ENCODE results near the gene ZNF385C. TPM values are rescaled to one million over a fixed set of nuclear protein-coding genes. Genes with fewer than 3 reads are reported as not detected.
A peak's percentile ranks its signal among the peaks of the same experiment; 100 is the strongest.

The ZNF385C gene
- total and polyA plus RNA-seq, 3 donors from 2014 or later: 17.9 to 26.6 (median 21.4) TPM

DNA sequence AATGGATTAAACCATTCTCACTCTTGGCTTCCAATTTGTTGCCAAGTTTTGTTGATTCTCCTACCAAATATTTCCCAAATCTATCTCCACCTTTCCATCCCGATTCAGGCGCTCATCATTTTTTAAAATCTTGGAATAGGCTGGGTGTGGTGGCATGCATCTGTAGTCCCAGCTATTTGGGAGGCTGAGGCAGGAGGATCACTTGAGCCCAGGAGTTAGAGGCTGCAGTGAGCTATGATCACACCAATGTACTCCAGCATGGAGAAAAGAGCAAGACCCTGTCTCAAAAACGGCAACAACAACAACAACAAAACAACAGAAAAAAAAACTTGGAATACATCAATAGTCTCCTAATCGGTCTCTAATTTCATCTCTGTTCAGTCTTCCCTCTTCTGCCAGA is 79.3 kb downstream of the ZNF385C start:
- no peak for DNase-seq
- H3K27ac ChIP-seq: no peak overlapping the region
- no peaks in the 10 kb centered on the region for H3K36me3 ChIP-seq (ENCODE audit: low read depth, missing control alignments)
- intact Hi-C loops (cut with DNase I; ENCODE audit: low total_unique reads): no loop called here
- no peak for TF ChIP-seq POLR2A (IDR thresholded peaks at IDR 0.05)
- TF ChIP-seq, protein P1, sequence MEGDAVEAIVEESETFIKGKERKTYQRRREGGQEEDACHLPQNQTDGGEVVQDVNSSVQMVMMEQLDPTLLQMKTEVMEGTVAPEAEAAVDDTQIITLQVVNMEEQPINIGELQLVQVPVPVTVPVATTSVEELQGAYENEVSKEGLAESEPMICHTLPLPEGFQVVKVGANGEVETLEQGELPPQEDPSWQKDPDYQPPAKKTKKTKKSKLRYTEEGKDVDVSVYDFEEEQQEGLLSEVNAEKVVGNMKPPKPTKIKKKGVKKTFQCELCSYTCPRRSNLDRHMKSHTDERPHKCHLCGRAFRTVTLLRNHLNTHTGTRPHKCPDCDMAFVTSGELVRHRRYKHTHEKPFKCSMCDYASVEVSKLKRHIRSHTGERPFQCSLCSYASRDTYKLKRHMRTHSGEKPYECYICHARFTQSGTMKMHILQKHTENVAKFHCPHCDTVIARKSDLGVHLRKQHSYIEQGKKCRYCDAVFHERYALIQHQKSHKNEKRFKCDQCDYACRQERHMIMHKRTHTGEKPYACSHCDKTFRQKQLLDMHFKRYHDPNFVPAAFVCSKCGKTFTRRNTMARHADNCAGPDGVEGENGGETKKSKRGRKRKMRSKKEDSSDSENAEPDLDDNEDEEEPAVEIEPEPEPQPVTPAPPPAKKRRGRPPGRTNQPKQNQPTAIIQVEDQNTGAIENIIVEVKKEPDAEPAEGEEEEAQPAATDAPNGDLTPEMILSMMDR (IDR thresholded peaks at IDR 0.05): no peak
- H3K9me3 ChIP-seq: no peaks in the 10 kb centered on the region
- no peaks in the 10 kb centered on the region for H3K27me3 ChIP-seq
- 68 to 78% methylated on average over 4 of the region's 4 CpGs for WGBS, 2 donors
- H3K4me3 ChIP-seq: no peak overlapping the region
- peaks cover 20% of the 10 kb centered on the region for H3K4me1 ChIP-seq

DNA sequence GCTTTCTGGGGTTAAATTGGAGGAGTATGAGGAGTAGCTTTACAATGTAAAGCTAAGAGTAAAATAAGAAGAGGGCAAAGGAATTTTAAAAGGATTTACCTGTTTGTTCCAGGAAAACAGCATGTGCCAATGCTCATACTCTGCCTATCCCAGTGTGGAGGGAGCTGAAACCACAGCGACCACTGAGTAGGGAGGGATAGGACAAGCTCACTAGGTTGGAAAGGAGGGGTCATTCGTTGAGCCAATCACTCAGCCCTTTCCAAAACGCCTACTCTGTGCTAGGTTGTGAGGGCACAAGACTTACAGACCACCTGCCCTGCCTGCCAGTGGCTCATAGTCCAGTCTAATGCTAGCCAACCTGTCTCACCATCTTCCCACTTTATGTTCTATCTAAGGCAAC is 79.9 kb downstream of the ZNF385C start:
- Histone ChIP-seq H3K9me3 (no peaks in the 10 kb centered on the region), H3K27ac (peak overlapping the region; percentile 91 to 95), H3K36me3 (ENCODE audit: low read depth, missing control alignments) (no peaks in the 10 kb centered on the region), H3K27me3 (no peaks in the 10 kb centered on the region), H3K4me1 (peaks cover 26% of the 10 kb centered on the region), H3K4me3 (peak overlapping the region in 1 of 2 donors; percentile 95)
- intact Hi-C loops (cut with DNase I; ENCODE audit: low total_unique reads): no loop called here
- no peak for DNase-seq
- 13 to 16% methylated on average over 3 of the region's 3 CpGs for WGBS, 2 donors
- TF ChIP-seq POLR2A (IDR thresholded peaks at IDR 0.05): no peak
- TF ChIP-seq, protein P1 (IDR thresholded peaks at IDR 0.05): no peak

DNA sequence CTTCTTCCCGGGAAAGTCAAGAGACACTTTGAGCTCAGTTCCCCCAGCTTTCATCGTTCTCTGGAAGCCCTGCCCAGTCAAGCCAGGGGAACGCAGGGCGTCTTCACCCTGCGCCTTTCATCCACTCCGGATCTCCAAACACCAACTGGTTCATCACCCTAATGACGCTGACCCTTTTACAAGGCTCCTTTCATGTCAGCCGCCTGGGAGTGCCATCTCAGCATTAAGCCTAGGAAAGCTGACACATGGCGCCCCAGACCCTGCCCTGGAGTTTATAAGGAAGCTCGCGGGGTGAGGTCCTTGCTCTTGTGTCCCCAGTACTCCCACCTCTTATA is 80.4 kb downstream of the ZNF385C start:
- no peaks in the 10 kb centered on the region for H3K36me3 ChIP-seq (ENCODE audit: low read depth, missing control alignments)
- TF ChIP-seq, protein P1 (IDR thresholded peaks at IDR 0.05): no peak
- TF ChIP-seq POLR2A (IDR thresholded peaks at IDR 0.05): no peak
- peak; percentile 36 for DNase-seq
- 1 to 2% methylated on average over 11 of the region's 11 CpGs for WGBS, 2 donors
- no peaks in the 10 kb centered on the region for H3K27me3 ChIP-seq
- peaks cover 28% of the 10 kb centered on the region for H3K4me1 ChIP-seq
- peak overlapping the region; percentile 91 to 95 for H3K27ac ChIP-seq
- H3K4me3 ChIP-seq: peak overlapping the region; percentile 87 to 95
- intact Hi-C loops (cut with DNase I; ENCODE audit: low total_unique reads): no loop called here
- no peaks in the 10 kb centered on the region for H3K9me3 ChIP-seq

DNA sequence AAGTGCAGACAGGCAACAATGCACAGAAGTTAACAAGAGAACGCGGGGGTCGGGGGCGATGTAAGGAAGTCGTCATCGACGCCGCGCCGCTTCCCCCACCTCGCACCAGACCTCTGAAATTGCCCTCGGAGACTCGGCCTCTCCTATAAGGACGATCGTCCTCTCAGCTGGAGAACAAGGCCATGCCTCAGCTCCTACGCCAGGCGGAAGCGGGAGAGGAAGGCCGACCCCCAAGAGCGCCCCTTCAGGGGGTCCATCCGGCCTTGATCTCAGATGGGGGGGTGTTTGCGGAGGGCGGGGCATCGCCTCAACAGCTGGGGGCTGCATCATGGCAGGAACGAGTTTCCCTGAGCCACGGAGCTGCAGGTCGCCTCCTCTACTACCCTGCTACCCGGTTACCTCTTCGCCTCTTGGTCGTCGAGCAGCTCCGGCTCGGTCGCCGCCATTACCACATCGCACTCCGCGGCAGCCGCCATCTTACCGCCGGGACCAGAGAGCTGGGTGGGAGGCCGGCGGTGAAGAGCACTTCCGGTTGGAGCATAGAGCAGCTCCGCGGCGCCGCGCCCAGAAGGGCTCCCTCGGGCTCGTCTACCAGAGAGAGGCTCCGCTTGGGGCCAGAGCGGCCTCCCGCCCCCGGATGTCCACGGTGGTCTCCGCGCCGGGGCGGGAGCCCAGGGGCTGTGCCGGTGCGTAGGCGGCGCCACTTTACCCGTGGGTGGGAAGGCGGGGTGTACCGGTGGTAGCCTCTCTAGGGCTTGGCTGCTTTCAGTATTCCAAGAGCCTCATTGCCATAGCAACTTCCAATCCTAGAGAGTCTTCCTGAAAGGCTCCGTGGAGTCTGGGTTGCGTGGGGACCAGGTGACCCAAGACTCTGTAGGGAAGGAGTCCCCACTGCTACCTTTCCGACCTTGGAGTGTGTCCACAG is 81.1 kb downstream of the ZNF385C start, which contains the start of gene DNAJC7:
TSS of gene DNAJC7 (minus strand) at position 499 of the 925 bp plus-strand sequence. CDS start at position 476, 23 bp downstream.
- H3K36me3 ChIP-seq (ENCODE audit: low read depth, missing control alignments): no peaks in the 10 kb centered on the region
- peak within 1 kb of the TSS; percentile 91 to 95 for H3K27ac ChIP-seq
- no peaks in the 10 kb centered on the region for H3K9me3 ChIP-seq
- intact Hi-C loops (cut with DNase I; ENCODE audit: low total_unique reads): no loop called here
- 0% methylated on average over 14 to 67 of the region's 70 CpGs for WGBS, 2 donors
- H3K4me3 ChIP-seq: peak within 1 kb of the TSS; percentile 87 to 95
- H3K4me1 ChIP-seq: peaks cover 28% of the 10 kb centered on the region
- no peaks in the 10 kb centered on the region for H3K27me3 ChIP-seq
- DNase-seq: peak; percentile 97
- TF ChIP-seq POLR2A (IDR thresholded peaks at IDR 0.05): no peak
- TF ChIP-seq, protein P1 (IDR thresholded peaks at IDR 0.05): peak in 2 of 3 experiments; percentile 8 to 11

Measured in testis (tissue), 3 donors.